ENCODE results near the gene RANBP17.

RANBP17 gene

GRCh38 chr5:171306781-171307591 is 445.2 kb downstream of the RANBP17 start:
- DNase-seq, result no peak

- DNase-seq, result no peak
Observed at GRCh38 chr5:171307789-171308452, 446.1 kb downstream of the RANBP17 start.

GRCh38 chr5:171308453-171309275 is 446.8 kb downstream of the RANBP17 start, which contains the start of gene TLX3:
TSS of gene TLX3 (plus strand) at chr5:171309248. CDS start at chr5:171309366, 118 bp downstream.
- no peak for DNase-seq

GRCh38 chr5:171309276-171310211 is 447.7 kb downstream of the RANBP17 start:
- DNase-seq, result no peak

- no peak for DNase-seq
Observed at GRCh38 chr5:171310212-171310818, 448.5 kb downstream of the RANBP17 start.

GRCh38 chr5:171310819-171311321 is 449.1 kb downstream of the RANBP17 start:
- no peak for DNase-seq

- no peak for DNase-seq
Observed at GRCh38 chr5:171311322-171312077, 449.7 kb downstream of the RANBP17 start.

- DNase-seq, result no peak
Observed at GRCh38 chr5:171312129-171312974, 450.5 kb downstream of the RANBP17 start.

GRCh38 chr5:171313481-171314206 is 451.8 kb downstream of the RANBP17 start:
- no peak for DNase-seq

GRCh38 chr5:171314728-171315385 is 453.0 kb downstream of the RANBP17 start:
- DNase-seq, result no peak

- DNase-seq, result no peak
Observed at GRCh38 chr5:171315386-171315891, 453.6 kb downstream of the RANBP17 start.

- DNase-seq, result no peak
Observed at GRCh38 chr5:171315925-171316257, 454.1 kb downstream of the RANBP17 start.

GRCh38 chr5:171316258-171317121 is 454.7 kb downstream of the RANBP17 start:
- no peak for DNase-seq

GRCh38 chr5:171317230-171317629 is 455.4 kb downstream of the RANBP17 start:
- no peak for DNase-seq

GRCh38 chr5:171318026-171318425 is 456.2 kb downstream of the RANBP17 start:
- no peak for DNase-seq

GRCh38 chr5:171321447-171321846 is 459.6 kb downstream of the RANBP17 start:
- DNase-seq, result no peak

GRCh38 chr5:171322527-171322926 is 460.7 kb downstream of the RANBP17 start:
- DNase-seq, result no peak
